Neural progenitor cell (in vitro differentiated cells): Measurements from ENCODE around the gene GRAP.
"Not testable (repeated sequence)": the region's sequence is repeated elsewhere in the genome, so short reads cannot be mapped to it uniquely, and the experiment has no call there.

Experiments used
- EZH2 ChIP-seq: fragments of 200-600 bp; sonication (generic); IDR thresholded peaks from 2 replicates; pipeline ENCODE4 v1.6.1; 2017; ENCODE audit warnings: antibody characterized with exemption, mild to moderate bottlenecking, moderate library complexity
- EZH2phosphoT487 ChIP-seq: fragments of 200-600 bp; sonication (generic); IDR thresholded peaks from 2 replicates; pipeline ENCODE4 v1.6.1; 2017; ENCODE audit warnings: antibody characterized with exemption
- TF ChIP-seq, protein P1 (sequence below): fragments of 200-600 bp; sonication (generic); IDR thresholded peaks from 2 replicates; pipeline ENCODE4 v1.5.1; 2017; ENCODE audit warnings: antibody characterized with exemption, mild to moderate bottlenecking

DNA sequence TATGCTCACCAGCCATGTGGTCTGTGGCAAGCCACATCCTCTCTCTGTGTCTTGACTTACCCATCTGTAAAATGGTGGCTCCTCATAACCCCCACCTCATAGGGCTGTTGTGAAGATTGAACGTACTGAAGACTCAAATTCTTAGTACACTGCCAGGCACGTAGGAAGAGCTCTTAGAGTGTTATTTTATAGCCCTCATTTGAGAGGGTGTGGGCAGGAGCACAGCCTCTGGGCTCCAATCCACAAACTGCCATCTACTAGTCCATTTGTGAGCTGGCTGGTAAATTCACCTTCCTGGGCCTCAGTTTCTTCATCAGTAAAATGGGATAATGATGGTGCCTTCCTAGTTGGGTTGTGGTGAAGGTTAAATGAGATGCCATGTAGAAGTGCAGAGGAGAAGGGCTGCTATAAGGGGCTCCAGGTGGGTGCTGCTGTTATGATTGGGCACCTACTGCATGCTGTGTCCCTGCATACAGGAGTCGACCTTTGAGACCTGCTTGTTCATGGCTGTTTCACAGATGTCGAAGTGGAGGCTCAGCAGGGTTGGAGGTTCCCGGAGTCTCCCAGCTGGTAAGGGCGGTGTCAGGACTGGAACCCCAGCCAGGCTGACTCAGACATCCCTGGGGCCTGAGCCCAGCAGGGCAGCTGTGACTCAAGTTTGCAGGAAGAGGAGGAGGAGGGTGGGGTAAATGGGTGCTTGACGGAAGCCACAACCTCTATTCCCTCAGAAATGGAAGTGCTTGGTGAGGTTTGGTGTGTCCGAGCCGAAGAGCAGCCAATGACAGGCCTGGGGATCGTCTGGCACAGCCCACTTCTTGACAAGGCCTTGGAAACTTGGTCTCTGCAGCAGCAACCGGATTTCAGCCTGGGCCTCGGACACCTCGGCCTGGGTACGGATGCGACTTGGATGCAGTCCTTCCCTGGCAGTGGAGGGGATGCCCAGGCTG lies 46.3 kb upstream of the GRAP start:
- TF ChIP-seq, protein P1, sequence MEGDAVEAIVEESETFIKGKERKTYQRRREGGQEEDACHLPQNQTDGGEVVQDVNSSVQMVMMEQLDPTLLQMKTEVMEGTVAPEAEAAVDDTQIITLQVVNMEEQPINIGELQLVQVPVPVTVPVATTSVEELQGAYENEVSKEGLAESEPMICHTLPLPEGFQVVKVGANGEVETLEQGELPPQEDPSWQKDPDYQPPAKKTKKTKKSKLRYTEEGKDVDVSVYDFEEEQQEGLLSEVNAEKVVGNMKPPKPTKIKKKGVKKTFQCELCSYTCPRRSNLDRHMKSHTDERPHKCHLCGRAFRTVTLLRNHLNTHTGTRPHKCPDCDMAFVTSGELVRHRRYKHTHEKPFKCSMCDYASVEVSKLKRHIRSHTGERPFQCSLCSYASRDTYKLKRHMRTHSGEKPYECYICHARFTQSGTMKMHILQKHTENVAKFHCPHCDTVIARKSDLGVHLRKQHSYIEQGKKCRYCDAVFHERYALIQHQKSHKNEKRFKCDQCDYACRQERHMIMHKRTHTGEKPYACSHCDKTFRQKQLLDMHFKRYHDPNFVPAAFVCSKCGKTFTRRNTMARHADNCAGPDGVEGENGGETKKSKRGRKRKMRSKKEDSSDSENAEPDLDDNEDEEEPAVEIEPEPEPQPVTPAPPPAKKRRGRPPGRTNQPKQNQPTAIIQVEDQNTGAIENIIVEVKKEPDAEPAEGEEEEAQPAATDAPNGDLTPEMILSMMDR = not testable (repeated sequence)
- TF ChIP-seq EZH2phosphoT487, EZH2: not testable (repeated sequence)
